Measurements from ENCODE around the gene CUL4A.

The CUL4A gene

DNA sequence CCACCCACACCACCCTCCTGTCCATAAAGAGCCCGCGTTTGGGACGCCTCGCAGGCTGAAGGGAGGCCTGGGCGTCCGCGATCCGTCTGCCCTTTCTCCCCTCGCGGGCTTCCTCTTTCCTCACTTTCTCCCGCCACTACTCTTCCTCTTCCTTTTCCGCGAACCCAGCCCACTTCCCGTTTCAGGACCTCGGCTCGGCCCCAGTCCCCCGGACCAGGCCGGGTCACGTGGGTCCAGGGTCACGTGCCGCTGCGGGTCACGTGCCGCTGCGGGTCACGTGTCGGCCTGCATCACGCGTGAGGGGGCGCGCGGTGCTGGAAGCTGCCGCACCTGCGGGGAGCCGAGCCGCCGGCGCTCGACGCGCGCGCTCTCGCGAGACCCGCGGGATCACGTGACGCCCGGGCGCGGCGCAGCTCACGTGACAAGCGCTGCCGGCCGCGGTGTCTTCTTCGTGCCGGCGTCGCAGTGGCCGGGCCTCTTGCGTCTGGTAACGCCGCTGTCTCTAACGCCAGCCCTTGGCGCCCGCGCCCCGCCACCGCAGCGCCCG, 87.5 kb downstream of the CUL4A start, which contains the start of gene LAMP1 (continued):
- TF ChIP-seq ZNF610 (tag by site-specific recombination; IDR thresholded peaks at IDR 0.05; ENCODE audit: borderline replicate concordance) (peak; percentile 92), ZNF626 (tag by site-specific recombination; IDR thresholded peaks at IDR 0.05) (no peak), ZNF350 (tag by site-specific recombination; IDR thresholded peaks at IDR 0.05) (no peak), ZNF202 (tag by site-specific recombination; IDR thresholded peaks at IDR 0.05; ENCODE audit: borderline replicate concordance) (no peak), ZNF19 (tag by site-specific recombination; IDR thresholded peaks at IDR 0.05; ENCODE audit: low read depth) (no peak), ZNF555 (tag by site-specific recombination; conservative IDR thresholded peaks at IDR 0.05) (no peak), ZNF488 (tag by site-specific recombination; IDR thresholded peaks at IDR 0.05) (peak; percentile 86), TCF7L2 (IDR thresholded peaks at IDR 0.05; ENCODE audit: borderline replicate concordance, low read depth, low read length) (no peak), ZNF791 (tag by site-specific recombination; IDR thresholded peaks at IDR 0.05) (no peak), ZNF677 (tag by site-specific recombination; IDR thresholded peaks at IDR 0.05) (peak; percentile 42), ZNF132 (tag by site-specific recombination; IDR thresholded peaks at IDR 0.05; ENCODE audit: borderline replicate concordance) (no peak), ZNF391 (tag by site-specific recombination; IDR thresholded peaks at IDR 0.05; ENCODE audit: borderline replicate concordance, low read depth) (peak; percentile 99), IKZF3 (tag by site-specific recombination; IDR thresholded peaks at IDR 0.05) (peak; percentile 92), MEIS1 (CRISPR knock-in tag; IDR thresholded peaks at IDR 0.05; ENCODE audit: borderline replicate concordance) (no peak), ZNF112 (tag by site-specific recombination; IDR thresholded peaks at IDR 0.05) (no peak), KLF8 (tag by site-specific recombination; IDR thresholded peaks at IDR 0.05) (peak; percentile 96), ZNF157 (tag by site-specific recombination; IDR thresholded peaks at IDR 0.05) (no peak), ZNF341 (tag by site-specific recombination; IDR thresholded peaks at IDR 0.05; ENCODE audit: low read depth) (peak; percentile 46; the same call in 1 of the 2 replicates), ZBTB1 (tag by site-specific recombination; IDR thresholded peaks at IDR 0.05) (peak; percentile 98), GLIS1 (tag by site-specific recombination; IDR thresholded peaks at IDR 0.05) (peak; percentile 60), ZEB2 (tag by site-specific recombination; IDR thresholded peaks at IDR 0.05) (peak; percentile 97), ZNF704 (tag by site-specific recombination; IDR thresholded peaks at IDR 0.05) (peak; percentile 96), HOXD13 (CRISPR knock-in tag; IDR thresholded peaks at IDR 0.05; ENCODE audit: borderline replicate concordance) (no peak), SETDB1 (IDR thresholded peaks at IDR 0.05; ENCODE audit: insufficient read length, low read length) (no peak), ZNF521 (tag by site-specific recombination; IDR thresholded peaks at IDR 0.05) (no peak), ZNF777 (tag by site-specific recombination; IDR thresholded peaks at IDR 0.05; ENCODE audit: borderline replicate concordance) (no peak), ZBTB8A (tag by site-specific recombination; IDR thresholded peaks at IDR 0.05) (peak; percentile 86), ZNF16 (tag by site-specific recombination; IDR thresholded peaks at IDR 0.05; ENCODE audit: low read depth) (no peak)
- TF ChIP-seq, protein P1, sequence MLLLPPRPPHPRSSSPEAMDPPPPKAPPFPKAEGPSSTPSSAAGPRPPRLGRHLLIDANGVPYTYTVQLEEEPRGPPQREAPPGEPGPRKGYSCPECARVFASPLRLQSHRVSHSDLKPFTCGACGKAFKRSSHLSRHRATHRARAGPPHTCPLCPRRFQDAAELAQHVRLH (tag by site-specific recombination; IDR thresholded peaks at IDR 0.05): peak; percentile 92
- TF ChIP-seq, protein P2, sequence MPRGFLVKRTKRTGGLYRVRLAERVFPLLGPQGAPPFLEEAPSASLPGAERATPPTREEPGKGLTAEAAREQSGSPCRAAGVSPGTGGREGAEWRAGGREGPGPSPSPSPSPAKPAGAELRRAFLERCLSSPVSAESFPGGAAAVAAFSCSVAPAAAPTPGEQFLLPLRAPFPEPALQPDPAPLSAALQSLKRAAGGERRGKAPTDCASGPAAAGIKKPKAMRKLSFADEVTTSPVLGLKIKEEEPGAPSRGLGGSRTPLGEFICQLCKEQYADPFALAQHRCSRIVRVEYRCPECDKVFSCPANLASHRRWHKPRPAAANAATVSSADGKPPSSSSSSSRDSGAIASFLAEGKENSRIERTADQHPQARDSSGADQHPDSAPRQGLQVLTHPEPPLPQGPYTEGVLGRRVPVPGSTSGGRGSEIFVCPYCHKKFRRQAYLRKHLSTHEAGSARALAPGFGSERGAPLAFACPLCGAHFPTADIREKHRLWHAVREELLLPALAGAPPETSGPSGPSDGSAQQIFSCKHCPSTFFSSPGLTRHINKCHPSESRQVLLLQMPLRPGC (tag by site-specific recombination; IDR thresholded peaks at IDR 0.05): peak; percentile 99
- TF ChIP-seq, protein P3, sequence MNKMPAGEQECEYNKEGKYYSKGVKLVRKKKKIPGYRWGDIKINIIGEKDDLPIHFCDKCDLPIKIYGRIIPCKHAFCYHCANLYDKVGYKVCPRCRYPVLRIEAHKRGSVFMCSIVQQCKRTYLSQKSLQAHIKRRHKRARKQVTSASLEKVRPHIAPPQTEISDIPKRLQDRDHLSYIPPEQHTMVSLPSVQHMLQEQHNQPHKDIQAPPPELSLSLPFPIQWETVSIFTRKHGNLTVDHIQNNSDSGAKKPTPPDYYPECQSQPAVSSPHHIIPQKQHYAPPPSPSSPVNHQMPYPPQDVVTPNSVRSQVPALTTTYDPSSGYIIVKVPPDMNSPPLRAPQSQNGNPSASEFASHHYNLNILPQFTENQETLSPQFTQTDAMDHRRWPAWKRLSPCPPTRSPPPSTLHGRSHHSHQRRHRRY (tag by site-specific recombination; IDR thresholded peaks at IDR 0.05): peak; percentile 89; the same call in 1 of the 2 replicates
- TF ChIP-seq, protein P4, sequence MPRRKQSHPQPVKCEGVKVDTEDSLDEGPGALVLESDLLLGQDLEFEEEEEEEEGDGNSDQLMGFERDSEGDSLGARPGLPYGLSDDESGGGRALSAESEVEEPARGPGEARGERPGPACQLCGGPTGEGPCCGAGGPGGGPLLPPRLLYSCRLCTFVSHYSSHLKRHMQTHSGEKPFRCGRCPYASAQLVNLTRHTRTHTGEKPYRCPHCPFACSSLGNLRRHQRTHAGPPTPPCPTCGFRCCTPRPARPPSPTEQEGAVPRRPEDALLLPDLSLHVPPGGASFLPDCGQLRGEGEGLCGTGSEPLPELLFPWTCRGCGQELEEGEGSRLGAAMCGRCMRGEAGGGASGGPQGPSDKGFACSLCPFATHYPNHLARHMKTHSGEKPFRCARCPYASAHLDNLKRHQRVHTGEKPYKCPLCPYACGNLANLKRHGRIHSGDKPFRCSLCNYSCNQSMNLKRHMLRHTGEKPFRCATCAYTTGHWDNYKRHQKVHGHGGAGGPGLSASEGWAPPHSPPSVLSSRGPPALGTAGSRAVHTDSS (tag by site-specific recombination; IDR thresholded peaks at IDR 0.05): 0 out of 2 replicates have a peak, but pooled peaks have one; percentile 21
- TF ChIP-seq, protein P5, sequence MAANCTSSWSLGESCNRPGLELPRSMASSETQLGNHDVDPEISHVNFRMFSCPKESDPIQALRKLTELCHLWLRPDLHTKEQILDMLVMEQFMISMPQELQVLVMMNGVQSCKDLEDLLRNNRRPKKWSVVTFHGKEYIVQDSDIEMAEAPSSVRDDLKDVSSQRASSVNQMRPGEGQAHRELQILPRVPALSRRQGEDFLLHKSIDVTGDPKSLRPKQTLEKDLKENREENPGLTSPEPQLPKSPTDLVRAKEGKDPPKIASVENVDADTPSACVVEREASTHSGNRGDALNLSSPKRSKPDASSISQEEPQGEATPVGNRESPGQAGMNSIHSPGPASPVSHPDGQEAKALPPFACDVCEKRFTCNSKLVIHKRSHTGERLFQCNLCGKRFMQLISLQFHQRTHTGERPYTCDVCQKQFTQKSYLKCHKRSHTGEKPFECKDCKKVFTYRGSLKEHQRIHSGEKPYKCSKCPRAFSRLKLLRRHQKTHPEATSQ (tag by site-specific recombination; IDR thresholded peaks at IDR 0.05): peak; percentile 92
